ENCODE measurements around the gene TMEM74B. TPM values are rescaled to one million over a fixed set of nuclear protein-coding genes. Genes with fewer than 3 reads are reported as not detected.

TMEM74B gene
- total and polyA plus RNA-seq, 2 of the 8 experiments (the other 6 are each of a cell fraction or from before 2014, with no cell fraction given): 4.0 to 6.4 TPM

DNA sequence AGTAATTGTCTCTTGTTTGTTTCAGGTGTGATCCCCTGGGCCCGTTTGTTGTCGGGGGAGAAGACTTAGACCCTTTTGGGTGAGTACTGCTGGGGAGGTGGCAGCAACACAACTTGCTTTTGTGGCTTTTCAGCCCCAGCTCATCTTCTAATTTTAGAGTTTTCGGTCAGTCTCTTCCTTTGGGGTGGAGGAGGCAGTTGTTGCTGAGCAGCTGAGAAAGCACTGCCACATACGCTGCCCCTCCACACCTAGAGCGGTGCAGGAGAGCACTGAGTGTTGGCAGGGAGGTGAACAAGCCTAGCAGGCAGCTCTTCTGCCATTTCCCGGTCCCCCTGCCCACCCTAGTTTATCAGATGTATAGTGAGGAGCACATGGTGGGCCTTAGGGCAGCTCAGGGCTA, 21.7 kb downstream of the TMEM74B start:
- Histone ChIP-seq H4K20me1 (replicated peaks in 1 of 2; ENCODE audit: control insufficient read depth in 1 of 2, insufficient read depth in 2 of 2, low read length in 2 of 2) (peaks cover 0 to 12% of the 10 kb centered on the region in 2 experiments), H3K4me2 (ENCODE audit: insufficient read depth in 1 of 2, low read depth in 2 of 2, low read length in 2 of 2) (no peak overlapping the region), H3K18ac (ENCODE audit: extremely low read depth, low read length) (no peak overlapping the region), H4K91ac (replicated peaks; ENCODE audit: insufficient read length, low read length) (no peak overlapping the region), H3K79me2 (ENCODE audit: control insufficient read depth in 1 of 2, insufficient read depth in 2 of 2, low read length in 2 of 2) (no peaks in the 10 kb centered on the region), H3K9me3 (ENCODE audit: insufficient read depth in 2 of 2, low read depth in 1 of 2, low read length in 1 of 2) (no peaks in the 10 kb centered on the region), H3K23me2 (ENCODE audit: low read depth, low read length) (no peaks in the 10 kb centered on the region), H2AK5ac (ENCODE audit: low read depth, low read length) (no peak overlapping the region), H3K56ac (replicated peaks; ENCODE audit: insufficient read length, low read depth, low read length) (no peak overlapping the region), H4K8ac (ENCODE audit: extremely low read depth, insufficient read depth, low read length) (no peak overlapping the region), H4K5ac (ENCODE audit: insufficient read length, low read depth, low read length) (no peak overlapping the region), H3K14ac (ENCODE audit: insufficient read length) (no peak overlapping the region), H3K36me3 (ENCODE audit: control insufficient read depth in 2 of 4, insufficient read depth in 4 of 4, low read length in 3 of 4) (peaks cover 14 to 46% (median 39%) of the 10 kb centered on the region in 4 experiments; a peak in 7 of 8 replicates), H2BK120ac (replicated peaks; ENCODE audit: low read depth, low read length) (no peak overlapping the region), H3K79me1 (ENCODE audit: low read depth, low read length) (no peaks in the 10 kb centered on the region; the same call in 1 of the 2 replicates), H3K4me1 (replicated peaks in 1 of 4; ENCODE audit: control insufficient read depth in 3 of 4, insufficient read depth in 4 of 4, low read length in 3 of 4) (no peaks in the 10 kb centered on the region), H2BK12ac (ENCODE audit: low read depth, low read length) (no peak overlapping the region), H3K4ac (replicated peaks; ENCODE audit: insufficient read length, low read depth, low read length) (no peak overlapping the region), H2BK20ac (ENCODE audit: low read length) (no peak overlapping the region), H2BK15ac (ENCODE audit: low read length) (no peak overlapping the region), H3K23ac (ENCODE audit: insufficient read length) (no peak overlapping the region), H3K9ac (replicated peaks in 1 of 4; ENCODE audit: extremely low read depth in 1 of 4, low read depth in 3 of 4, low read length in 3 of 4) (no peak overlapping the region), H3K4me3 (ENCODE audit: extremely low read depth in 1 of 4, insufficient read depth in 2 of 4, low read depth in 3 of 4, low read length in 4 of 4) (no peak overlapping the region), H3K27me3 (replicated peaks in 1 of 4; ENCODE audit: control insufficient read depth in 3 of 4, extremely low read depth in 1 of 4, insufficient read depth in 3 of 4, low read length in 3 of 4) (no peaks in the 10 kb centered on the region), H2BK5ac (ENCODE audit: low read depth, low read length) (no peak overlapping the region), H2AFZ (ENCODE audit: low read length) (no peak overlapping the region), H3K27ac (ENCODE audit: low read depth, low read length) (no peak overlapping the region)
- 89% methylated on average over 6 of the region's 6 CpGs; no CpG with 5 or more reads in 1 of the 2 experiments for WGBS, 2 experiments (ENCODE audit: extremely low coverage in 1 of 2, insufficient coverage in 1 of 2, insufficient read length in 1 of 2, insufficient replicate concordance in 2 of 2, low coverage in 1 of 2, low lambda C conversion rate in 2 of 2, missing lambda C conversion rate in 1 of 2)
- DNase-seq (ENCODE audit: low read depth in 1 of 2, low spot score in 2 of 2) (no peak), FAIRE-seq (no peak)
- ChIA-PET CTCF (ENCODE audit: partially characterized antibody) (interaction anchor here (1.1 kb wide), 1 partner anchor 12 kb away, joined by 3 read pairs; no protein-coding TSS in a partner anchor), POLR2A (ENCODE audit: partially characterized antibody) (interaction anchor here (1.2 kb wide), 1 partner anchor 9 kb away, joined by 3 read pairs; no protein-coding TSS in a partner anchor)
- no peak for TF ChIP-seq ASH2L (IDR thresholded peaks at IDR 0.05; ENCODE audit: low read length)
- TF ChIP-seq, protein P1, sequence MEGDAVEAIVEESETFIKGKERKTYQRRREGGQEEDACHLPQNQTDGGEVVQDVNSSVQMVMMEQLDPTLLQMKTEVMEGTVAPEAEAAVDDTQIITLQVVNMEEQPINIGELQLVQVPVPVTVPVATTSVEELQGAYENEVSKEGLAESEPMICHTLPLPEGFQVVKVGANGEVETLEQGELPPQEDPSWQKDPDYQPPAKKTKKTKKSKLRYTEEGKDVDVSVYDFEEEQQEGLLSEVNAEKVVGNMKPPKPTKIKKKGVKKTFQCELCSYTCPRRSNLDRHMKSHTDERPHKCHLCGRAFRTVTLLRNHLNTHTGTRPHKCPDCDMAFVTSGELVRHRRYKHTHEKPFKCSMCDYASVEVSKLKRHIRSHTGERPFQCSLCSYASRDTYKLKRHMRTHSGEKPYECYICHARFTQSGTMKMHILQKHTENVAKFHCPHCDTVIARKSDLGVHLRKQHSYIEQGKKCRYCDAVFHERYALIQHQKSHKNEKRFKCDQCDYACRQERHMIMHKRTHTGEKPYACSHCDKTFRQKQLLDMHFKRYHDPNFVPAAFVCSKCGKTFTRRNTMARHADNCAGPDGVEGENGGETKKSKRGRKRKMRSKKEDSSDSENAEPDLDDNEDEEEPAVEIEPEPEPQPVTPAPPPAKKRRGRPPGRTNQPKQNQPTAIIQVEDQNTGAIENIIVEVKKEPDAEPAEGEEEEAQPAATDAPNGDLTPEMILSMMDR (IDR thresholded peaks at IDR 0.05; ENCODE audit: control extremely low read depth in 1 of 3, insufficient read depth in 1 of 3, low read depth in 1 of 3, low read length in 3 of 3): no peak
- no peak for TF ChIP-seq KDM4A (IDR thresholded peaks at IDR 0.05; ENCODE audit: low read depth, low read length, severe bottlenecking)
